ENCODE data around the gene SH3TC2.

Gene SH3TC2

GRCh38 chr5:149045089-149045460 is 17.8 kb downstream of the SH3TC2 start:
- CTCF ChIA-PET: interaction anchor here (0.6 to 3.6 kb wide), 5 partner anchors 10 to 319 kb away, joined by 3 to 25 read pairs (median 4); no protein-coding TSS in a partner anchor
- TF ChIP-seq RBAK (tag by site-specific recombination; IDR thresholded peaks at IDR 0.05): no peak
- TF ChIP-seq ZNF148 (tag by site-specific recombination; IDR thresholded peaks at IDR 0.05; ENCODE audit: borderline replicate concordance): no peak
- TF ChIP-seq ZNF239 (tag by site-specific recombination; IDR thresholded peaks at IDR 0.05): no peak
- TF ChIP-seq SP7 (tag by site-specific recombination; IDR thresholded peaks at IDR 0.05): no peak
- TF ChIP-seq ZBTB11 (tag by site-specific recombination; conservative IDR thresholded peaks at IDR 0.05; ENCODE audit: low read depth): no peak
- TF ChIP-seq YY1 (tag by site-specific recombination; IDR thresholded peaks at IDR 0.05): no peak
- TF ChIP-seq ZNF518A (tag by site-specific recombination; conservative IDR thresholded peaks at IDR 0.05; ENCODE audit: low read depth): no peak
- TF ChIP-seq ZNF202 (tag by site-specific recombination; IDR thresholded peaks at IDR 0.05; ENCODE audit: borderline replicate concordance): no peak
- TF ChIP-seq ZNF654 (tag by site-specific recombination; IDR thresholded peaks at IDR 0.05; ENCODE audit: low read depth): no peak
- TF ChIP-seq ZNF274 (IDR thresholded peaks at IDR 0.05; ENCODE audit: low read length): no peak
- no peak for TF ChIP-seq ZNF274 (tag by site-specific recombination; IDR thresholded peaks at IDR 0.05; ENCODE audit: borderline replicate concordance)
- no peak for TF ChIP-seq ZSCAN5A (tag by site-specific recombination; IDR thresholded peaks at IDR 0.05)
- TF ChIP-seq ZNF138 (tag by site-specific recombination; IDR thresholded peaks at IDR 0.05; ENCODE audit: borderline replicate concordance): no peak
- Histone ChIP-seq H3K27ac (ENCODE audit: extremely low read depth, low read depth, low read length) (no peak overlapping the region), H3K4me1 (ENCODE audit: control insufficient read depth, insufficient read depth, low read length) (no peaks in the 10 kb centered on the region), H3K36me3 (ENCODE audit: control insufficient read depth in 2 of 2, insufficient read depth in 1 of 2, low read length in 2 of 2) (no peaks in the 10 kb centered on the region), H3K9me3 (ENCODE audit: control insufficient read depth, insufficient read depth, low read depth, low read length) (no peaks in the 10 kb centered on the region), H3K4me3 (ENCODE audit: low read depth, low read length) (no peak overlapping the region)
- POLR2A ChIA-PET: no interaction called here

Data from HEK293 (cell line).